Measurements from ENCODE around the gene DFFB. TPM values are rescaled to one million over a fixed set of nuclear protein-coding genes. Genes with fewer than 3 reads are reported as not detected.

Gene DFFB
- total RNA-seq, 1 donor from 2014 or later = 4.8 TPM

- Mint-ChIP-seq H3K36me3 (peaks cover 14% of the 10 kb centered on the region), H3K27ac (no peak overlapping the region), H3K4me3 (no peak overlapping the region), H3K9me3 (peaks cover 2% of the 10 kb centered on the region), H3K4me1 (no peaks in the 10 kb centered on the region), H3K27me3 (ENCODE audit: insufficient read depth, low read depth) (peaks cover 11% of the 10 kb centered on the region)
- Histone ChIP-seq H4K20me1 (ENCODE audit: low read depth) (no peaks in the 10 kb centered on the region), H3K27ac (no peak overlapping the region), H3K4me2 (no peak overlapping the region), H3K9ac (no peak overlapping the region), H2AFZ (replicated peaks) (no peak overlapping the region), H3K4me1 (no peaks in the 10 kb centered on the region), H3K36me3 (no peaks in the 10 kb centered on the region), H3F3A (ENCODE audit: low read depth) (peaks cover 9% of the 10 kb centered on the region), H3K27me3 (no peaks in the 10 kb centered on the region), H3K9me3 (ENCODE audit: low read depth) (no peaks in the 10 kb centered on the region), H3K4me3 (no peak overlapping the region), H3K79me2 (ENCODE audit: low read depth) (no peaks in the 10 kb centered on the region)
- no peak for DNase-seq (ENCODE audit: low spot score)
- TF ChIP-seq EZH2phosphoT487 (IDR thresholded peaks at IDR 0.05) (no peak), EZH2 (IDR thresholded peaks at IDR 0.05) (no peak)
- TF ChIP-seq, protein P1, sequence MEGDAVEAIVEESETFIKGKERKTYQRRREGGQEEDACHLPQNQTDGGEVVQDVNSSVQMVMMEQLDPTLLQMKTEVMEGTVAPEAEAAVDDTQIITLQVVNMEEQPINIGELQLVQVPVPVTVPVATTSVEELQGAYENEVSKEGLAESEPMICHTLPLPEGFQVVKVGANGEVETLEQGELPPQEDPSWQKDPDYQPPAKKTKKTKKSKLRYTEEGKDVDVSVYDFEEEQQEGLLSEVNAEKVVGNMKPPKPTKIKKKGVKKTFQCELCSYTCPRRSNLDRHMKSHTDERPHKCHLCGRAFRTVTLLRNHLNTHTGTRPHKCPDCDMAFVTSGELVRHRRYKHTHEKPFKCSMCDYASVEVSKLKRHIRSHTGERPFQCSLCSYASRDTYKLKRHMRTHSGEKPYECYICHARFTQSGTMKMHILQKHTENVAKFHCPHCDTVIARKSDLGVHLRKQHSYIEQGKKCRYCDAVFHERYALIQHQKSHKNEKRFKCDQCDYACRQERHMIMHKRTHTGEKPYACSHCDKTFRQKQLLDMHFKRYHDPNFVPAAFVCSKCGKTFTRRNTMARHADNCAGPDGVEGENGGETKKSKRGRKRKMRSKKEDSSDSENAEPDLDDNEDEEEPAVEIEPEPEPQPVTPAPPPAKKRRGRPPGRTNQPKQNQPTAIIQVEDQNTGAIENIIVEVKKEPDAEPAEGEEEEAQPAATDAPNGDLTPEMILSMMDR (IDR thresholded peaks at IDR 0.05) = no peak
Measured at GRCh38 chr1:3871451-3871805, 14.2 kb downstream of the DFFB start.

DNA sequence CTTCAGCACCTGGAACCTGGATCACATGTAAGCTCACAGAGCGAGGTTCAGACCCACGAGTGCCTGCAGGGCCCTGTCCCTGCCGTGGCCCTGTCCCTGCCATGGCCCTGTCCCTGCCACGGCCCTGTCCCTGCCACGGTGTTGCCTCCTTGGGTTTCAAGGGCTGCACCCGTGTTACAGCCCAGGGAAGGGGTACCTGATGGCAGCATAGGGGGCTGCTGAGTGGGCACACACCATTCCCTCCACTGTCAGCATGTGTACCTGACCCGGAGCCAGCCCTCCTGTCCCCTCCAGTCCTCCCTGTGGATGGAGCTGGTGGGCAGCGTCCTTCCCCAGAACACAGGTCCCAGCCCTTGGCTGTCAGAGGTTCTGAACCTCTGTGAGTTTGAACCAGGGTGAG is 15.3 kb downstream of the DFFB start:
- H3K27me3 ChIP-seq = no peaks in the 10 kb centered on the region
- H3K27ac ChIP-seq = no peak overlapping the region
- Mint-ChIP-seq H3K9me3 (peaks cover 2% of the 10 kb centered on the region), H3K27me3 (ENCODE audit: insufficient read depth, low read depth) (peaks cover 8% of the 10 kb centered on the region), H3K4me1 (no peaks in the 10 kb centered on the region), H3K4me3 (no peak overlapping the region), H3K36me3 (peaks cover 14% of the 10 kb centered on the region), H3K27ac (no peak overlapping the region)
- H3F3A ChIP-seq (ENCODE audit: low read depth) = peaks cover 9% of the 10 kb centered on the region
- H3K4me3 ChIP-seq = no peak overlapping the region
- H3K4me1 ChIP-seq = no peaks in the 10 kb centered on the region
- DNase-seq (ENCODE audit: low spot score) = no peak
- no peak overlapping the region for H3K4me2 ChIP-seq
- no peak for TF ChIP-seq EZH2 (IDR thresholded peaks at IDR 0.05)
- no peak for TF ChIP-seq EZH2phosphoT487 (IDR thresholded peaks at IDR 0.05)
- TF ChIP-seq, protein P1 (IDR thresholded peaks at IDR 0.05) = no peak
- H2AFZ ChIP-seq (replicated peaks) = no peak overlapping the region
- no peaks in the 10 kb centered on the region for H4K20me1 ChIP-seq (ENCODE audit: low read depth)
- H3K9me3 ChIP-seq (ENCODE audit: low read depth) = no peaks in the 10 kb centered on the region
- no peak overlapping the region for H3K9ac ChIP-seq
- no peaks in the 10 kb centered on the region for H3K36me3 ChIP-seq
- no peaks in the 10 kb centered on the region for H3K79me2 ChIP-seq (ENCODE audit: low read depth)

DNA sequence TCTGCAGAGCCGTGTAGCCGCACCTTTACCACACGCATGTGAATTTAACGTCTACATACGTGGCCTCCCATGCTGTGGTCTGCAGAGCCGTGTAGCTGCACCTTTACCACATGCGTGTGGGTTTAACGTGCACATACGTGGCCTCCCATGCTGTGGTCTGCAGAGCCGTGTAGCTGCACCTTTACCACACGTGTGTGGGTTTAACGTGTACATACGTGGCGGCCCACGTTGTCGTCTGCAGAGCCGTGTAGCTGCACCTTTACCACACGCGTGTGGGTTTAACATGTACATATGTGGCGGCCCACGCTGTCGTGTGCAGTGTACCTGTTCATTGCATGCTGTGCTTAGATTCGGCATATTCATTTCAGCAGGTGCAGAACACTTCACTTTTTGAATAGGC is 17.5 kb downstream of the DFFB start:
- no peak overlapping the region for H3K4me2 ChIP-seq
- H4K20me1 ChIP-seq (ENCODE audit: low read depth) = no peaks in the 10 kb centered on the region
- no peaks in the 10 kb centered on the region for H3K4me1 Mint-ChIP-seq
- no peak overlapping the region for H3K9ac ChIP-seq
- no peaks in the 10 kb centered on the region for H3K9me3 ChIP-seq (ENCODE audit: low read depth)
- peaks cover 9% of the 10 kb centered on the region for H3F3A ChIP-seq (ENCODE audit: low read depth)
- no peaks in the 10 kb centered on the region for H3K27me3 ChIP-seq
- DNase-seq (ENCODE audit: low spot score) = no peak
- no peak overlapping the region for H3K27ac ChIP-seq
- H2AFZ ChIP-seq (replicated peaks) = no peak overlapping the region
- peaks cover 8% of the 10 kb centered on the region for H3K9me3 Mint-ChIP-seq
- no peaks in the 10 kb centered on the region for H3K79me2 ChIP-seq (ENCODE audit: low read depth)
- H3K27me3 Mint-ChIP-seq (ENCODE audit: insufficient read depth, low read depth) = peaks cover 8% of the 10 kb centered on the region
- H3K27ac Mint-ChIP-seq = no peak overlapping the region
- no peak for TF ChIP-seq EZH2 (IDR thresholded peaks at IDR 0.05)
- TF ChIP-seq, protein P1 (IDR thresholded peaks at IDR 0.05) = no peak
- no peak for TF ChIP-seq EZH2phosphoT487 (IDR thresholded peaks at IDR 0.05)
- H3K36me3 Mint-ChIP-seq = peaks cover 14% of the 10 kb centered on the region
- no peaks in the 10 kb centered on the region for H3K4me1 ChIP-seq
- H3K4me3 Mint-ChIP-seq = no peak overlapping the region
- no peaks in the 10 kb centered on the region for H3K36me3 ChIP-seq
- no peak overlapping the region for H3K4me3 ChIP-seq

Data from neural progenitor cell (in vitro differentiated cells).